ENCODE data around the gene MFNG. TPM values are rescaled to one million over a fixed set of nuclear protein-coding genes. Genes with fewer than 3 reads are reported as not detected.
"Not testable (repeated sequence)": the region's sequence is repeated elsewhere in the genome, so short reads cannot be mapped to it uniquely, and the experiment has no call there.

MFNG gene
- 100 to 1,000 TPM; 233 to 235 TPM for total RNA-seq
- 100 to 1,000 TPM; 290 to 401 (median 329) TPM for polyA plus RNA-seq
- total RNA-seq: 88.1 to 258 (median 196) reads per million in 6 experiments

- DNase-seq (peak; percentile 56 to 79 (median 64)), ATAC-seq (peak; percentile 45 to 59)
- Mint-ChIP-seq H3K27me3 (peaks cover 0 to 2% (median 0%) of the 10 kb centered on the region in 5 donors), H3K9me3 (no peaks in the 10 kb centered on the region), H3K4me3 (peak within 1 kb of the TSS; percentile 93 to 98 (median 96)), H3K27ac (peak within 1 kb of the TSS; percentile 95 to 100 (median 98)), H3K36me3 (peaks cover 0 to 16% (median 1%) of the 10 kb centered on the region in 3 donors), H3K4me1 (peaks cover 59 to 91% (median 69%) of the 10 kb centered on the region in 4 donors)
- POLR2A ChIA-PET: interaction anchor here (0.5 to 5.1 kb wide), 24 partner anchors 9 to 1061 kb away, joined by 3 to 82 read pairs (median 4); partner anchors contain the start of genes CARD10, GGA1, IFT27 and RAC2
Observed at GRCh38 chr22:37486224-37486845, at the start of gene MFNG. Gene MFNG, minus strand, starts transcription at chr22:37486384. Its CDS starts 207 bp downstream, at chr22:37486177.

- Mint-ChIP-seq H3K27ac (no peak overlapping the region), H3K4me1 (peaks cover 8 to 28% (median 18%) of the 10 kb centered on the region in 4 donors), H3K9me3 (no peaks in the 10 kb centered on the region), H3K27me3 (peaks cover 4 to 14% (median 10%) of the 10 kb centered on the region in 5 donors), H3K36me3 (no peaks in the 10 kb centered on the region), H3K4me3 (no peak overlapping the region)
- ATAC-seq (no peak), DNase-seq (peak in 1 of 10 donors; percentile 10)
- POLR2A ChIA-PET: interaction anchor here (0.6 kb wide), 1 partner anchor 24 kb away, joined by 3 read pairs; no protein-coding TSS in a partner anchor
Observed at GRCh38 chr22:37535159-37535558, 49.0 kb upstream of the MFNG start.

GRCh38 chr22:37534445-37534844, 48.3 kb upstream of the MFNG start:
- H3K27ac Mint-ChIP-seq: peak overlapping the region in 2 of 10 donors; percentile 13
- H3K27me3 Mint-ChIP-seq: peaks cover 4 to 10% (median 6%) of the 10 kb centered on the region in 5 donors
- no peaks in the 10 kb centered on the region for H3K9me3 Mint-ChIP-seq
- H3K4me1 Mint-ChIP-seq: peaks cover 14 to 30% (median 22%) of the 10 kb centered on the region in 4 donors
- POLR2A ChIA-PET: no interaction called here
- H3K4me3 Mint-ChIP-seq: no peak overlapping the region
- ATAC-seq (no peak), DNase-seq (peak in 1 of 10 donors; percentile 14)
- no peaks in the 10 kb centered on the region for H3K36me3 Mint-ChIP-seq

- ATAC-seq: peak in 1 of 2 donors; percentile 13
- peaks cover 14 to 27% (median 20%) of the 10 kb centered on the region in 4 donors for H3K4me1 Mint-ChIP-seq
- no peaks in the 10 kb centered on the region for H3K36me3 Mint-ChIP-seq
- peaks cover 3 to 8% (median 4%) of the 10 kb centered on the region in 5 donors for H3K27me3 Mint-ChIP-seq
- H3K27ac Mint-ChIP-seq: no peak overlapping the region
- no peaks in the 10 kb centered on the region for H3K9me3 Mint-ChIP-seq
- DNase-seq: no peak
- POLR2A ChIA-PET: no interaction called here
- no peak overlapping the region for H3K4me3 Mint-ChIP-seq
Observed at GRCh38 chr22:37533995-37534394, 47.8 kb upstream of the MFNG start.

GRCh38 chr22:37529652-37530345, 43.6 kb upstream of the MFNG start:
- peaks cover 6 to 13% (median 10%) of the 10 kb centered on the region in 4 donors for H3K4me1 Mint-ChIP-seq
- peak overlapping the region in 1 of 10 donors; percentile 12 for H3K27ac Mint-ChIP-seq
- ATAC-seq: peak; percentile 35 to 61
- no peak overlapping the region for H3K4me3 Mint-ChIP-seq
- no peaks in the 10 kb centered on the region for H3K36me3 Mint-ChIP-seq
- peak in 1 of 10 donors; percentile 7 for DNase-seq
- H3K27me3 Mint-ChIP-seq: peaks cover 0 to 7% (median 0%) of the 10 kb centered on the region in 5 donors
- POLR2A ChIA-PET: no interaction called here
- no peaks in the 10 kb centered on the region for H3K9me3 Mint-ChIP-seq

GRCh38 chr22:37527952-37528351, 41.8 kb upstream of the MFNG start:
- not testable (repeated sequence) for H3K27ac Mint-ChIP-seq, ATAC-seq, H3K4me3 Mint-ChIP-seq, H3K9me3 Mint-ChIP-seq, H3K36me3 Mint-ChIP-seq, H3K4me1 Mint-ChIP-seq, DNase-seq
- peaks cover 5 to 10% (median 8%) of the 10 kb centered on the region in 5 donors for H3K27me3 Mint-ChIP-seq
- POLR2A ChIA-PET: interaction anchor here (1.1 kb wide), 1 partner anchor 22 kb away, joined by 3 read pairs; no protein-coding TSS in a partner anchor

GRCh38 chr22:37527081-37527752, 41.0 kb upstream of the MFNG start:
- H3K4me3 Mint-ChIP-seq, ATAC-seq, H3K4me1 Mint-ChIP-seq, H3K9me3 Mint-ChIP-seq, POLR2A ChIA-PET, DNase-seq, H3K27ac Mint-ChIP-seq, H3K36me3 Mint-ChIP-seq: not testable (repeated sequence)
- H3K27me3 Mint-ChIP-seq: peaks cover 8 to 18% (median 15%) of the 10 kb centered on the region in 5 donors

- no peak overlapping the region for H3K27ac Mint-ChIP-seq
- no peak for ATAC-seq
- H3K36me3 Mint-ChIP-seq: no peaks in the 10 kb centered on the region
- no peak overlapping the region for H3K4me3 Mint-ChIP-seq
- DNase-seq: no peak
- peaks cover 6 to 10% (median 8%) of the 10 kb centered on the region in 4 donors for H3K4me1 Mint-ChIP-seq
- POLR2A ChIA-PET: no interaction called here
- H3K9me3 Mint-ChIP-seq: no peaks in the 10 kb centered on the region
- H3K27me3 Mint-ChIP-seq: peaks cover 9 to 26% (median 17%) of the 10 kb centered on the region in 5 donors
Observed at GRCh38 chr22:37526376-37526775, 40.2 kb upstream of the MFNG start.

GRCh38 chr22:37525746-37526350, 39.7 kb upstream of the MFNG start:
- Mint-ChIP-seq H3K4me3 (no peak overlapping the region), H3K27ac (no peak overlapping the region), H3K9me3 (no peaks in the 10 kb centered on the region), H3K36me3 (no peaks in the 10 kb centered on the region), H3K4me1 (peaks cover 6 to 10% (median 8%) of the 10 kb centered on the region in 4 donors), H3K27me3 (peaks cover 12 to 31% (median 20%) of the 10 kb centered on the region in 5 donors)
- DNase-seq (no peak), ATAC-seq (no peak)
- POLR2A ChIA-PET: no interaction called here

- DNase-seq (no peak), ATAC-seq (no peak)
- POLR2A ChIA-PET: no interaction called here
- H3K9me3 Mint-ChIP-seq: no peaks in the 10 kb centered on the region
- peaks cover 6 to 10% (median 8%) of the 10 kb centered on the region in 4 donors for H3K4me1 Mint-ChIP-seq
- H3K4me3 Mint-ChIP-seq: no peak overlapping the region
- no peak overlapping the region for H3K27ac Mint-ChIP-seq
- H3K36me3 Mint-ChIP-seq: no peaks in the 10 kb centered on the region
- peaks cover 14 to 32% (median 21%) of the 10 kb centered on the region in 5 donors for H3K27me3 Mint-ChIP-seq
Observed at GRCh38 chr22:37525073-37525745, 39.0 kb upstream of the MFNG start.

GRCh38 chr22:37522482-37522881, 36.3 kb upstream of the MFNG start:
- Mint-ChIP-seq H3K36me3 (no peaks in the 10 kb centered on the region), H3K27me3 (peaks cover 17 to 41% (median 29%) of the 10 kb centered on the region in 5 donors), H3K4me1 (peaks cover 6 to 13% (median 6%) of the 10 kb centered on the region in 4 donors), H3K4me3 (no peak overlapping the region), H3K27ac (peak overlapping the region in 1 of 10 donors; percentile 34), H3K9me3 (no peaks in the 10 kb centered on the region)
- POLR2A ChIA-PET: no interaction called here
- ATAC-seq (no peak), DNase-seq (no peak)
